Esophagus squamous epithelium (tissue), 4 donors: ENCODE data around the gene HIRA.

Experiments used
- POLR2A ChIP-seq, 4 donors: fragments of 450-650 bp; IDR thresholded peaks; one replicate each; pipeline ENCODE4 v1.6.1; 2017; ENCODE audit warnings: antibody characterized with exemption in 4 of 4, mild to moderate bottlenecking in 4 of 4, moderate library complexity in 3 of 4
- TF ChIP-seq, protein P1 (sequence below), 6 experiments: fragments of 450-650 bp in 4 of 6; fragments of 200-600 bp in 2 of 6; sonication (generic) in 2 of 6; IDR thresholded peaks; one replicate each; pipeline ENCODE4 v1.5.1; 2016 to 2019; ENCODE audit warnings: antibody characterized with exemption in 6 of 6, mild to moderate bottlenecking in 4 of 6, moderate library complexity in 4 of 6

DNA sequence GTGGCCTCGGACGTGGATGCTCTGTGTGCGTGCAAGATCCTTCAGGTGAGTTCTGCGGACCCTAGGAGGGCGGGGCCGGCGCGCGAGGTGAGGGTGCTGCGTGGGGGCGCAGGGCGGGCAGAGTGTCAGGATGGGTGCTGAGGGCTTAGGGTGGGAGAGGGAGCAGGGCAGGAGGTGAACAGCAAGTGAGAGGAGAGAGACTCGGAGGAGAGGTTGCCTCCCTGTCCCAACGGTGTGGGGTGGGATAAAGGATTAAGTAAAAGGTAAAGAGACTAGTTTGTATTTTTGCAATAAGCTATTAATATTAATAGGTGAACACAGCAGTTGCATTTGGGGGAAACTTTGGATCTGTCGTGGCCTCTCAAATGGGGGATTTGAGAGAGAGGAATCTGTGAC is 48.6 kb upstream of the HIRA start:
- TF ChIP-seq, protein P1, sequence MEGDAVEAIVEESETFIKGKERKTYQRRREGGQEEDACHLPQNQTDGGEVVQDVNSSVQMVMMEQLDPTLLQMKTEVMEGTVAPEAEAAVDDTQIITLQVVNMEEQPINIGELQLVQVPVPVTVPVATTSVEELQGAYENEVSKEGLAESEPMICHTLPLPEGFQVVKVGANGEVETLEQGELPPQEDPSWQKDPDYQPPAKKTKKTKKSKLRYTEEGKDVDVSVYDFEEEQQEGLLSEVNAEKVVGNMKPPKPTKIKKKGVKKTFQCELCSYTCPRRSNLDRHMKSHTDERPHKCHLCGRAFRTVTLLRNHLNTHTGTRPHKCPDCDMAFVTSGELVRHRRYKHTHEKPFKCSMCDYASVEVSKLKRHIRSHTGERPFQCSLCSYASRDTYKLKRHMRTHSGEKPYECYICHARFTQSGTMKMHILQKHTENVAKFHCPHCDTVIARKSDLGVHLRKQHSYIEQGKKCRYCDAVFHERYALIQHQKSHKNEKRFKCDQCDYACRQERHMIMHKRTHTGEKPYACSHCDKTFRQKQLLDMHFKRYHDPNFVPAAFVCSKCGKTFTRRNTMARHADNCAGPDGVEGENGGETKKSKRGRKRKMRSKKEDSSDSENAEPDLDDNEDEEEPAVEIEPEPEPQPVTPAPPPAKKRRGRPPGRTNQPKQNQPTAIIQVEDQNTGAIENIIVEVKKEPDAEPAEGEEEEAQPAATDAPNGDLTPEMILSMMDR (IDR thresholded peaks at IDR 0.05), result no peak
- no peak for TF ChIP-seq POLR2A (IDR thresholded peaks at IDR 0.05)
